ENCODE results near the gene MBTPS1.

DNA sequence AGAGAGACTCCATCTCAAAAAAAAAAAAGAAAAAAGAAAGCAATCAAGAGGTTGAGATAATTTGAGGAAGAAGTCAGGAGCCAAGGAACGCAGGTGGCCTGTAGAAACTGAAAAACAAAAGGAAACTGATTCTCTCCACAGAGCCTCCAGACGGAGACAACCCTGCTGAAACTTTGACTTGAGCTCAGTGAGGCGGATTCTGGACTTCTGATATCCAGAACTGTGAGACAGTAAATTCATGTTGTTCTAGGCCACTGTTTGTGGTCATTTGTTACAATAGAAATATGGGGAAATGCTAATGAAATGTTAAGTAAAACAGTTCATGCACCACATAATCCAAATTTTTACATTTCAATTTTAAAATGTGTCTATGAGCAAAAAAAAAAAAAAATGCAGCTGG, 5.2 kb downstream of the MBTPS1 start:
- no peak for TF ChIP-seq EP300 (IDR thresholded peaks at IDR 0.05)
- TF ChIP-seq, protein P1, sequence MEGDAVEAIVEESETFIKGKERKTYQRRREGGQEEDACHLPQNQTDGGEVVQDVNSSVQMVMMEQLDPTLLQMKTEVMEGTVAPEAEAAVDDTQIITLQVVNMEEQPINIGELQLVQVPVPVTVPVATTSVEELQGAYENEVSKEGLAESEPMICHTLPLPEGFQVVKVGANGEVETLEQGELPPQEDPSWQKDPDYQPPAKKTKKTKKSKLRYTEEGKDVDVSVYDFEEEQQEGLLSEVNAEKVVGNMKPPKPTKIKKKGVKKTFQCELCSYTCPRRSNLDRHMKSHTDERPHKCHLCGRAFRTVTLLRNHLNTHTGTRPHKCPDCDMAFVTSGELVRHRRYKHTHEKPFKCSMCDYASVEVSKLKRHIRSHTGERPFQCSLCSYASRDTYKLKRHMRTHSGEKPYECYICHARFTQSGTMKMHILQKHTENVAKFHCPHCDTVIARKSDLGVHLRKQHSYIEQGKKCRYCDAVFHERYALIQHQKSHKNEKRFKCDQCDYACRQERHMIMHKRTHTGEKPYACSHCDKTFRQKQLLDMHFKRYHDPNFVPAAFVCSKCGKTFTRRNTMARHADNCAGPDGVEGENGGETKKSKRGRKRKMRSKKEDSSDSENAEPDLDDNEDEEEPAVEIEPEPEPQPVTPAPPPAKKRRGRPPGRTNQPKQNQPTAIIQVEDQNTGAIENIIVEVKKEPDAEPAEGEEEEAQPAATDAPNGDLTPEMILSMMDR (IDR thresholded peaks at IDR 0.05) = no peak

All from upper lobe of left lung (tissue), 4 donors.